Calu3 (cell line): ENCODE data around the gene FGD1. TPM values are rescaled to one million over a fixed set of nuclear protein-coding genes. Genes with fewer than 3 reads are reported as not detected.

ENCODE experiments used
- BruUV-seq: library from RNA; stranded (reverse); fragments of 400-500 nt; replicated peaks from 2 replicates; lab custom pipeline; 2021; lab: Mats Ljungman, UMichigan
- CTCF ChIA-PET: fragments of 300-600 bp; sonication (Branson Sonifier 250); formaldehyde crosslinking; loops from one replicate; lab custom pipeline; 2022; ENCODE audit warnings: antibody characterized with exemption; lab: Charles Lee
- DNase-seq: peaks from one replicate; pipeline ENCODE4 v3.0.0; 2022
- H3K27ac Mint-ChIP-seq: one replicate; pipeline ENCODE4 v1.8.0; 2022; ENCODE audit warnings: mixed read lengths; ENCODE audit not compliant: unreplicated experiment
- H3K27me3 Mint-ChIP-seq: one replicate; pipeline ENCODE4 v1.8.0; 2022; ENCODE audit warnings: mixed read lengths; ENCODE audit not compliant: unreplicated experiment
- H3K36me3 Mint-ChIP-seq: one replicate; pipeline ENCODE4 v1.8.0; 2022; ENCODE audit warnings: mild to moderate bottlenecking, moderate library complexity, mixed read lengths; ENCODE audit not compliant: insufficient read depth, unreplicated experiment
- H3K4me1 Mint-ChIP-seq: one replicate; pipeline ENCODE4 v1.8.0; 2022; ENCODE audit warnings: mild to moderate bottlenecking, low read depth, mixed read lengths; ENCODE audit not compliant: unreplicated experiment
- H3K4me3 Mint-ChIP-seq: one replicate; pipeline ENCODE4 v1.8.0; 2022; ENCODE audit warnings: mild to moderate bottlenecking, low read depth, moderate library complexity, mixed read lengths; ENCODE audit not compliant: unreplicated experiment
- H3K9me3 Mint-ChIP-seq: one replicate; pipeline ENCODE4 v1.8.0; 2022; ENCODE audit warnings: low read depth, mixed read lengths; ENCODE audit not compliant: unreplicated experiment
- CTCF ChIP-seq: fragments of 200-600 bp; IDR thresholded peaks from one replicate; pipeline ENCODE4 v1.8.0; 2022; ENCODE audit warnings: antibody characterized with exemption; ENCODE audit not compliant: unreplicated experiment
- intact Hi-C: fragments of 100-400 bp; cut with micrococcal nuclease; formaldehyde crosslinking; loops from one replicate; pipeline ENCODE4 v1.10.0; 2022; ENCODE audit not compliant: unreplicated experiment
- total RNA-seq: library from RNA; stranded (reverse); gene quantifications from 2 replicates; pipeline ENCODE4 v1.2.3, GENCODE V29; 2022

The FGD1 gene
- total RNA-seq, 1 experiment from 2014 or later = 0.97 TPM

- no peak overlapping the region for H3K4me3 Mint-ChIP-seq
- no peak for DNase-seq
- TF ChIP-seq CTCF = no peak
- no TSS peak for BruUV-seq
- no peaks in the 10 kb centered on the region for H3K9me3 Mint-ChIP-seq
- peaks cover 35% of the 10 kb centered on the region for H3K27me3 Mint-ChIP-seq
- no peak overlapping the region for H3K27ac Mint-ChIP-seq
- no peaks in the 10 kb centered on the region for H3K4me1 Mint-ChIP-seq
- no peaks in the 10 kb centered on the region for H3K36me3 Mint-ChIP-seq
- CTCF ChIA-PET = no interaction called here
- intact Hi-C loops = no loop called here
Observed at GRCh38 chrX:54416965-54417364, 79.1 kb downstream of the FGD1 start.

GRCh38 chrX:54415534-54416350 is 80.3 kb downstream of the FGD1 start:
- CTCF ChIA-PET = no interaction called here
- Mint-ChIP-seq H3K27me3 (peaks cover 35% of the 10 kb centered on the region), H3K36me3 (no peaks in the 10 kb centered on the region), H3K9me3 (no peaks in the 10 kb centered on the region), H3K4me1 (no peaks in the 10 kb centered on the region), H3K4me3 (no peak overlapping the region), H3K27ac (no peak overlapping the region)
- intact Hi-C loops = no loop called here
- no TSS peak for BruUV-seq
- no peak for TF ChIP-seq CTCF
- no peak for DNase-seq

- CTCF ChIA-PET = no interaction called here
- TF ChIP-seq CTCF = no peak
Observed at GRCh38 chrX:54413753-54414152, 82.3 kb downstream of the FGD1 start.

GRCh38 chrX:54411732-54412131 is 84.3 kb downstream of the FGD1 start:
- Mint-ChIP-seq H3K4me3 (no peak overlapping the region), H3K36me3 (no peaks in the 10 kb centered on the region), H3K27ac (no peak overlapping the region), H3K27me3 (peaks cover 18% of the 10 kb centered on the region), H3K9me3 (no peaks in the 10 kb centered on the region), H3K4me1 (no peaks in the 10 kb centered on the region)
- CTCF ChIA-PET = no interaction called here
- TF ChIP-seq CTCF = no peak
- no TSS peak for BruUV-seq
- DNase-seq = no peak
- intact Hi-C loops = no loop called here

More at GRCh38 chrX:54413753-54414152, 82.3 kb downstream of the FGD1 start:
- Mint-ChIP-seq H3K27me3 (peaks cover 26% of the 10 kb centered on the region), H3K27ac (no peak overlapping the region), H3K36me3 (no peaks in the 10 kb centered on the region), H3K4me3 (no peak overlapping the region), H3K9me3 (no peaks in the 10 kb centered on the region), H3K4me1 (no peaks in the 10 kb centered on the region)
- no peak for DNase-seq
- no TSS peak for BruUV-seq
- intact Hi-C loops = no loop called here
